ENCODE measurements around the gene DAND5. TPM values are rescaled to one million over a fixed set of nuclear protein-coding genes. Genes with fewer than 3 reads are reported as not detected.

The DAND5 gene
- total and polyA plus RNA-seq, 2 of the 13 experiments (the other 11 are each of a cell fraction or from before 2014, with no cell fraction given): 0.04 TPM; not detected in 1

GRCh38 chr19:12956446-12957388 is 12.7 kb upstream of the DAND5 start, which contains the start of gene GADD45GIP1 (continued):
- TF ChIP-seq AKNA (CRISPR knock-in tag; IDR thresholded peaks at IDR 0.05; ENCODE audit: borderline replicate concordance) (no peak), PCBP1 (IDR thresholded peaks at IDR 0.05; ENCODE audit: borderline replicate concordance, low read depth, low read length) (no peak), XBP1 (CRISPR knock-in tag; IDR thresholded peaks at IDR 0.05) (no peak), HNRNPLL (IDR thresholded peaks at IDR 0.05; ENCODE audit: low read depth, low read length, poor library complexity, severe bottlenecking) (peak; percentile 62), RAD21 (CRISPR knock-in tag; IDR thresholded peaks at IDR 0.05) (peak; percentile 35; the same call in 1 of the 2 replicates), ZNF558 (CRISPR knock-in tag; IDR thresholded peaks at IDR 0.05; ENCODE audit: borderline replicate concordance) (no peak; the same call in 1 of the 2 replicates), YEATS2 (CRISPR knock-in tag; IDR thresholded peaks at IDR 0.05; ENCODE audit: borderline replicate concordance) (peak; percentile 31; the same call in 1 of the 2 replicates), CBX1 (IDR thresholded peaks at IDR 0.05; ENCODE audit: low read depth) (no peak), SRSF9 (IDR thresholded peaks at IDR 0.05; ENCODE audit: borderline replicate concordance, insufficient read depth, low read depth, low read length, poor library complexity, severe bottlenecking) (no peak), MAFK (conservative IDR thresholded peaks at IDR 0.05 in 1 of 2, IDR thresholded peaks at IDR 0.05 in 1 of 2; ENCODE audit: low read length in 2 of 2) (no peak), NR2F2 (IDR thresholded peaks at IDR 0.05; ENCODE audit: borderline replicate concordance, low read depth) (no peak), HBP1 (CRISPR knock-in tag; IDR thresholded peaks at IDR 0.05; ENCODE audit: low read depth) (peak; percentile 85; the same call in 1 of the 2 replicates)
- TF ChIP-seq, protein P1, sequence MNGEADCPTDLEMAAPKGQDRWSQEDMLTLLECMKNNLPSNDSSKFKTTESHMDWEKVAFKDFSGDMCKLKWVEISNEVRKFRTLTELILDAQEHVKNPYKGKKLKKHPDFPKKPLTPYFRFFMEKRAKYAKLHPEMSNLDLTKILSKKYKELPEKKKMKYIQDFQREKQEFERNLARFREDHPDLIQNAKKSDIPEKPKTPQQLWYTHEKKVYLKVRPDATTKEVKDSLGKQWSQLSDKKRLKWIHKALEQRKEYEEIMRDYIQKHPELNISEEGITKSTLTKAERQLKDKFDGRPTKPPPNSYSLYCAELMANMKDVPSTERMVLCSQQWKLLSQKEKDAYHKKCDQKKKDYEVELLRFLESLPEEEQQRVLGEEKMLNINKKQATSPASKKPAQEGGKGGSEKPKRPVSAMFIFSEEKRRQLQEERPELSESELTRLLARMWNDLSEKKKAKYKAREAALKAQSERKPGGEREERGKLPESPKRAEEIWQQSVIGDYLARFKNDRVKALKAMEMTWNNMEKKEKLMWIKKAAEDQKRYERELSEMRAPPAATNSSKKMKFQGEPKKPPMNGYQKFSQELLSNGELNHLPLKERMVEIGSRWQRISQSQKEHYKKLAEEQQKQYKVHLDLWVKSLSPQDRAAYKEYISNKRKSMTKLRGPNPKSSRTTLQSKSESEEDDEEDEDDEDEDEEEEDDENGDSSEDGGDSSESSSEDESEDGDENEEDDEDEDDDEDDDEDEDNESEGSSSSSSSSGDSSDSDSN (CRISPR knock-in tag; IDR thresholded peaks at IDR 0.05): peak; percentile 78
- TF ChIP-seq, protein P2, sequence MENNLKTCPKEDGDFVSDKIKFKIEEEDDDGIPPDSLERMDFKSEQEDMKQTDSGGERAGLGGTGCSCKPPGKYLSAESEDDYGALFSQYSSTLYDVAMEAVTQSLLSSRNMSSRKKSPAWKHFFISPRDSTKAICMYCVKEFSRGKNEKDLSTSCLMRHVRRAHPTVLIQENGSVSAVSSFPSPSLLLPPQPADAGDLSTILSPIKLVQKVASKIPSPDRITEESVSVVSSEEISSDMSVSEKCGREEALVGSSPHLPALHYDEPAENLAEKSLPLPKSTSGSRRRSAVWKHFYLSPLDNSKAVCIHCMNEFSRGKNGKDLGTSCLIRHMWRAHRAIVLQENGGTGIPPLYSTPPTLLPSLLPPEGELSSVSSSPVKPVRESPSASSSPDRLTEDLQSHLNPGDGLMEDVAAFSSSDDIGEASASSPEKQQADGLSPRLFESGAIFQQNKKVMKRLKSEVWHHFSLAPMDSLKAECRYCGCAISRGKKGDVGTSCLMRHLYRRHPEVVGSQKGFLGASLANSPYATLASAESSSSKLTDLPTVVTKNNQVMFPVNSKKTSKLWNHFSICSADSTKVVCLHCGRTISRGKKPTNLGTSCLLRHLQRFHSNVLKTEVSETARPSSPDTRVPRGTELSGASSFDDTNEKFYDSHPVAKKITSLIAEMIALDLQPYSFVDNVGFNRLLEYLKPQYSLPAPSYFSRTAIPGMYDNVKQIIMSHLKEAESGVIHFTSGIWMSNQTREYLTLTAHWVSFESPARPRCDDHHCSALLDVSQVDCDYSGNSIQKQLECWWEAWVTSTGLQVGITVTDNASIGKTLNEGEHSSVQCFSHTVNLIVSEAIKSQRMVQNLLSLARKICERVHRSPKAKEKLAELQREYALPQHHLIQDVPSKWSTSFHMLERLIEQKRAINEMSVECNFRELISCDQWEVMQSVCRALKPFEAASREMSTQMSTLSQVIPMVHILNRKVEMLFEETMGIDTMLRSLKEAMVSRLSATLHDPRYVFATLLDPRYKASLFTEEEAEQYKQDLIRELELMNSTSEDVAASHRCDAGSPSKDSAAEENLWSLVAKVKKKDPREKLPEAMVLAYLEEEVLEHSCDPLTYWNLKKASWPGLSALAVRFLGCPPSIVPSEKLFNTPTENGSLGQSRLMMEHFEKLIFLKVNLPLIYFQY (CRISPR knock-in tag; IDR thresholded peaks at IDR 0.05; ENCODE audit: borderline replicate concordance): peak; percentile 51

Measured in HepG2 (cell line).